ENCODE measurements around the gene IL2RA. TPM values are rescaled to one million over a fixed set of nuclear protein-coding genes. Genes with fewer than 3 reads are reported as not detected.

Gene IL2RA
- total RNA-seq, 1 experiment from 2014 or later: not detected

DNA sequence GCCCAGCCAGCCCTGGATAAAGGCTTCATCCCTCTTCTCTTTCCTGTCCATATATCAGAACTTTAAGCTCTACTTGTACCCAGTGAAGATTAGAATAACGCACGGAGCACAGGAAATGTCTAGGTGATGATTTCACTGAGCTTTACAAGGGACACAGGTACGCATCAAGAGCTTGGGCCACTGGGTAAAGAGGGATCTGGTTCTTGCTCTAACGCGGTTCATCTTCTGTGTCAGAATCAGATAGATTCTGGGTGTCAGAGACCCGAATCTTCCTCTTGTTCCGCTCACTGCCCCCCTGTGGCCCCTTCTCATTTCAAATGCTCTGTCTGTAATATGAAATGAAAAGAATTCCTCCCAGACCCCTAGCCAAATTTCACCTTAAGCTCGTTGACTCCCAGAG is 24.7 kb downstream of the IL2RA start:
- Histone ChIP-seq H3K4me1 (ENCODE audit: insufficient read depth, low read length) (no peaks in the 10 kb centered on the region), H3K4me2 (ENCODE audit: low read length) (no peak overlapping the region), H3K79me2 (ENCODE audit: low read length) (no peaks in the 10 kb centered on the region), H3K9me2 (replicated peaks; ENCODE audit: low read length) (no peaks in the 10 kb centered on the region), H3F3A (ENCODE audit: low read length, unreplicated experiment) (no peaks in the 10 kb centered on the region), H3K36me3 (ENCODE audit: low read depth, low read length) (no peaks in the 10 kb centered on the region), H2AFZ (ENCODE audit: low read length) (no peak overlapping the region), H3K27ac (ENCODE audit: low read length) (no peak overlapping the region), H3K9ac (ENCODE audit: low read length) (no peak overlapping the region), H3K9me3 (ENCODE audit: low read length) (no peaks in the 10 kb centered on the region), H4K20me1 (ENCODE audit: low read length) (no peaks in the 10 kb centered on the region), H3K27me3 (ENCODE audit: low read length) (peaks cover 32% of the 10 kb centered on the region), H3K4me3 (ENCODE audit: low read length) (no peak overlapping the region)
- ATAC-seq: no peak
- intact Hi-C loops (cut with micrococcal nuclease): no loop called here
- CTCF ChIA-PET: no interaction called here
- POLR2A ChIA-PET (ENCODE audit: unreplicated experiment): no interaction called here
- BruUV-seq (replicated peaks): no TSS peak
- no peak for DNase-seq
- TF ChIP-seq, protein P1, sequence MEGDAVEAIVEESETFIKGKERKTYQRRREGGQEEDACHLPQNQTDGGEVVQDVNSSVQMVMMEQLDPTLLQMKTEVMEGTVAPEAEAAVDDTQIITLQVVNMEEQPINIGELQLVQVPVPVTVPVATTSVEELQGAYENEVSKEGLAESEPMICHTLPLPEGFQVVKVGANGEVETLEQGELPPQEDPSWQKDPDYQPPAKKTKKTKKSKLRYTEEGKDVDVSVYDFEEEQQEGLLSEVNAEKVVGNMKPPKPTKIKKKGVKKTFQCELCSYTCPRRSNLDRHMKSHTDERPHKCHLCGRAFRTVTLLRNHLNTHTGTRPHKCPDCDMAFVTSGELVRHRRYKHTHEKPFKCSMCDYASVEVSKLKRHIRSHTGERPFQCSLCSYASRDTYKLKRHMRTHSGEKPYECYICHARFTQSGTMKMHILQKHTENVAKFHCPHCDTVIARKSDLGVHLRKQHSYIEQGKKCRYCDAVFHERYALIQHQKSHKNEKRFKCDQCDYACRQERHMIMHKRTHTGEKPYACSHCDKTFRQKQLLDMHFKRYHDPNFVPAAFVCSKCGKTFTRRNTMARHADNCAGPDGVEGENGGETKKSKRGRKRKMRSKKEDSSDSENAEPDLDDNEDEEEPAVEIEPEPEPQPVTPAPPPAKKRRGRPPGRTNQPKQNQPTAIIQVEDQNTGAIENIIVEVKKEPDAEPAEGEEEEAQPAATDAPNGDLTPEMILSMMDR (conservative IDR thresholded peaks at IDR 0.05; ENCODE audit: low read depth, low read length): no peak
- TF ChIP-seq EZH2phosphoT487 (IDR thresholded peaks at IDR 0.05; ENCODE audit: borderline replicate concordance, low read length) (no peak), EZH2 (IDR thresholded peaks at IDR 0.05; ENCODE audit: low read length, unreplicated experiment) (no peak)

DNA sequence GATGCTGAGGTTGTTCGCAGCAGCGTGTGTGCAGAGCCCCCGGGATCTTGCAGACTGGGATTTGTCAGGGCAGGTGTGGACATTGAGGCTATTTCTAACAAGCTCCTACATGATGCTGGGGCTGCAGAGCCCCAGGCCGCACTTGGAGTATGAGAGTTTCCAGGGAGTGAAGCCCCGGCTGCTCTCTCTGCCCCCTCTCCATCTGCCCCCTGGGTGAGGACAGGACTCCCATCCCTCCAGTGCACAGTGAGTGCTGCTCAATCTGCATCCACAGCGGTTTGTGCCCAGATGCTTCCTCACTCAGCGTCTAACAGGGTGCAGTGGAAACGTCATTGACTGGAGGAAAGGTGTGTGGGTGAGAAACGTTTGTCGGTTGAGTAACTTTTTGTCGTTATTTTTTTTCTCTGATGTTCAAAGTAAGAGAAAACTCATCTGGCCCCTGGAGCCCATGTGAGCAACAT is 25.3 kb downstream of the IL2RA start:
- Histone ChIP-seq H3K9ac (ENCODE audit: low read length) (no peak overlapping the region), H3K27ac (ENCODE audit: low read length) (no peak overlapping the region), H3K4me2 (ENCODE audit: low read length) (no peak overlapping the region), H3K9me2 (replicated peaks; ENCODE audit: low read length) (no peaks in the 10 kb centered on the region), H3K4me1 (ENCODE audit: insufficient read depth, low read length) (no peaks in the 10 kb centered on the region), H3K36me3 (ENCODE audit: low read depth, low read length) (no peaks in the 10 kb centered on the region), H3K79me2 (ENCODE audit: low read length) (no peaks in the 10 kb centered on the region), H2AFZ (ENCODE audit: low read length) (no peak overlapping the region), H3K27me3 (ENCODE audit: low read length) (peaks cover 28% of the 10 kb centered on the region), H3K4me3 (ENCODE audit: low read length) (no peak overlapping the region), H3F3A (ENCODE audit: low read length, unreplicated experiment) (no peaks in the 10 kb centered on the region), H3K9me3 (ENCODE audit: low read length) (no peaks in the 10 kb centered on the region), H4K20me1 (ENCODE audit: low read length) (no peaks in the 10 kb centered on the region)
- intact Hi-C loops (cut with micrococcal nuclease): no loop called here
- POLR2A ChIA-PET (ENCODE audit: unreplicated experiment): no interaction called here
- ATAC-seq (no peak), DNase-seq (no peak)
- CTCF ChIA-PET: no interaction called here
- BruUV-seq (replicated peaks): no TSS peak
- TF ChIP-seq, protein P1 (conservative IDR thresholded peaks at IDR 0.05; ENCODE audit: low read depth, low read length): no peak
- TF ChIP-seq EZH2phosphoT487 (IDR thresholded peaks at IDR 0.05; ENCODE audit: borderline replicate concordance, low read length) (no peak), EZH2 (IDR thresholded peaks at IDR 0.05; ENCODE audit: low read length, unreplicated experiment) (no peak)

- Histone ChIP-seq H2AFZ (ENCODE audit: low read length) (no peak overlapping the region), H3K27ac (ENCODE audit: low read length) (no peak overlapping the region), H3K9me2 (replicated peaks; ENCODE audit: low read length) (no peaks in the 10 kb centered on the region), H3K36me3 (ENCODE audit: low read depth, low read length) (no peaks in the 10 kb centered on the region), H3K4me1 (ENCODE audit: insufficient read depth, low read length) (no peaks in the 10 kb centered on the region), H3K4me2 (ENCODE audit: low read length) (no peak overlapping the region), H3K9ac (ENCODE audit: low read length) (no peak overlapping the region), H3K4me3 (ENCODE audit: low read length) (no peak overlapping the region), H3K27me3 (ENCODE audit: low read length) (peaks cover 28% of the 10 kb centered on the region), H4K20me1 (ENCODE audit: low read length) (no peaks in the 10 kb centered on the region), H3K79me2 (ENCODE audit: low read length) (no peaks in the 10 kb centered on the region), H3K9me3 (ENCODE audit: low read length) (no peaks in the 10 kb centered on the region), H3F3A (ENCODE audit: low read length, unreplicated experiment) (no peaks in the 10 kb centered on the region)
- ATAC-seq (no peak), DNase-seq (no peak)
- CTCF ChIA-PET: no interaction called here
- no TSS peak for BruUV-seq (replicated peaks)
- intact Hi-C loops (cut with micrococcal nuclease): no loop called here
- TF ChIP-seq, protein P1 (conservative IDR thresholded peaks at IDR 0.05; ENCODE audit: low read depth, low read length): no peak
- TF ChIP-seq EZH2 (IDR thresholded peaks at IDR 0.05; ENCODE audit: low read length, unreplicated experiment) (no peak), EZH2phosphoT487 (IDR thresholded peaks at IDR 0.05; ENCODE audit: borderline replicate concordance, low read length) (no peak)
- POLR2A ChIA-PET (ENCODE audit: unreplicated experiment): no interaction called here
Observed at GRCh38 chr10:6035931-6036575, 26.1 kb downstream of the IL2RA start.

Data from PC-3 (cell line).